OCI-LY3 (cell line): ENCODE data around the gene TNK1.

ENCODE experiments used
- H2AFZ ChIP-seq: fragments of 200-600, 300-600 bp; shearing (Covaris generic); 2 replicates; pipeline ENCODE4 v1.6.0; 2014; ENCODE audit warnings: antibody characterized with exemption, low read depth, low read length
- H3K27ac ChIP-seq: fragments of 200-600, 300-600 bp; sonication (generic); 2 replicates; pipeline ENCODE4 v1.5.1; 2014; ENCODE audit warnings: mild to moderate bottlenecking, low read length, moderate library complexity, mixed read lengths
- H3K27me3 ChIP-seq: fragments of 200-600, 300-600 bp; sonication (generic); 2 replicates; pipeline ENCODE4 v1.6.1; 2014; ENCODE audit warnings: low read depth, low read length, mixed read lengths
- H3K36me3 ChIP-seq: fragments of 200-600, 300-600 bp; sonication (generic); replicated peaks from 2 replicates; pipeline ENCODE3; 2014; ENCODE audit warnings: low read depth, low read length, mixed read lengths
- H3K4me1 ChIP-seq: fragments of 300-600, 200-600 bp; sonication (generic); 2 replicates; pipeline ENCODE4 v1.6.1; 2014; ENCODE audit warnings: low read length, mixed read lengths
- H3K4me2 ChIP-seq: fragments of 200-600, 300-600 bp; sonication (generic); 2 replicates; pipeline ENCODE4 v1.6.1; 2014; ENCODE audit warnings: low read length, mixed read lengths
- H3K4me3 ChIP-seq: fragments of 300-600, 200-600 bp; sonication (generic); 2 replicates; pipeline ENCODE4 v1.5.1; 2014; ENCODE audit warnings: antibody characterized with exemption, mild to moderate bottlenecking, low read length, moderate library complexity
- H3K79me2 ChIP-seq: fragments of 300-600, 200-600 bp; shearing (Covaris generic); 2 replicates; pipeline ENCODE4 v1.6.1; 2014; ENCODE audit warnings: mild to moderate bottlenecking, low read length, mixed read lengths
- H3K9ac ChIP-seq: fragments of 300-600, 200-600 bp; shearing (Covaris generic); 2 replicates; pipeline ENCODE4 v1.6.0; 2014; ENCODE audit warnings: mild to moderate bottlenecking, low read length, moderate library complexity
- H3K9me3 ChIP-seq: fragments of 200-600, 300-600 bp; shearing (Covaris generic); 2 replicates; pipeline ENCODE4 v1.6.1; 2014; ENCODE audit warnings: low read length, mixed read lengths; ENCODE audit not compliant: insufficient read depth
- H4K20me1 ChIP-seq: fragments of 200-600, 300-600 bp; sonication (generic); 2 replicates; pipeline ENCODE4 v1.6.1; 2016; ENCODE audit warnings: low read length, mixed read lengths; ENCODE audit not compliant: insufficient read depth
- CTCF ChIP-seq: fragments of 200-600, 300-600 bp; sonication (generic); IDR thresholded peaks from 2 replicates; pipeline ENCODE4 v1.5.1; 2014; ENCODE audit warnings: antibody characterized with exemption, low read length, low read depth
- EZH2phosphoT487 ChIP-seq: fragments of 200-600 bp; shearing (Covaris generic); IDR thresholded peaks from 2 replicates; pipeline ENCODE4 v1.6.1; 2018; ENCODE audit warnings: antibody characterized with exemption, mixed run types, low read depth

Gene TNK1

GRCh38 chr17:7406235-7406825 is 25.4 kb downstream of the TNK1 start:
- Histone ChIP-seq H3K4me3 (no peak overlapping the region), H3K79me2 (no peaks in the 10 kb centered on the region), H3K4me2 (no peak overlapping the region), H3K27me3 (peaks cover 5% of the 10 kb centered on the region; the same call in 1 of the 2 replicates), H3K9me3 (no peaks in the 10 kb centered on the region), H3K4me1 (peaks cover 10% of the 10 kb centered on the region), H3K27ac (no peak overlapping the region), H4K20me1 (no peaks in the 10 kb centered on the region), H3K36me3 (no peaks in the 10 kb centered on the region), H2AFZ (no peak overlapping the region), H3K9ac (no peak overlapping the region)
- TF ChIP-seq EZH2phosphoT487: no peak
- no peak for TF ChIP-seq CTCF

- no peak overlapping the region for H3K4me2 ChIP-seq
- no peaks in the 10 kb centered on the region for H3K36me3 ChIP-seq
- H3K4me1 ChIP-seq: peaks cover 10% of the 10 kb centered on the region
- no peak overlapping the region for H3K9ac ChIP-seq
- no peaks in the 10 kb centered on the region for H3K79me2 ChIP-seq
- TF ChIP-seq CTCF (no peak), EZH2phosphoT487 (no peak)
- no peak overlapping the region for H2AFZ ChIP-seq
- H3K27ac ChIP-seq: no peak overlapping the region
- H4K20me1 ChIP-seq: no peaks in the 10 kb centered on the region
- H3K9me3 ChIP-seq: no peaks in the 10 kb centered on the region
- no peak overlapping the region for H3K4me3 ChIP-seq
- peaks cover 5% of the 10 kb centered on the region; the same call in 1 of the 2 replicates for H3K27me3 ChIP-seq
Observed at GRCh38 chr17:7407082-7407481, 26.2 kb downstream of the TNK1 start.

- no peak within 1 kb of the TSS for H3K4me3 ChIP-seq
- H3K79me2 ChIP-seq: no peaks in the 10 kb centered on the region
- H4K20me1 ChIP-seq: no peaks in the 10 kb centered on the region
- H3K4me2 ChIP-seq: no peak within 1 kb of the TSS
- H3K4me1 ChIP-seq: peaks cover 10% of the 10 kb centered on the region
- H3K9ac ChIP-seq: no peak within 1 kb of the TSS
- no peaks in the 10 kb centered on the region for H3K9me3 ChIP-seq
- no peak within 1 kb of the TSS for H2AFZ ChIP-seq
- H3K27ac ChIP-seq: no peak within 1 kb of the TSS
- H3K27me3 ChIP-seq: peaks cover 5% of the 10 kb centered on the region; the same call in 1 of the 2 replicates
- H3K36me3 ChIP-seq: no peaks in the 10 kb centered on the region
- TF ChIP-seq CTCF (no peak), EZH2phosphoT487 (no peak)
Observed at GRCh38 chr17:7407485-7408251, 26.8 kb downstream of the TNK1 start, which contains the start of gene NLGN2. Gene NLGN2, plus strand, starts transcription at chr17:7407845. Its CDS starts 411 bp downstream, at chr17:7408256.

- Histone ChIP-seq H3K4me2 (no peak overlapping the region), H2AFZ (no peak overlapping the region)
Observed at GRCh38 chr17:7408252-7408727, 27.4 kb downstream of the TNK1 start.

More at GRCh38 chr17:7408252-7408727, 27.4 kb downstream of the TNK1 start:
- H3K4me1 ChIP-seq: peaks cover 5% of the 10 kb centered on the region
- TF ChIP-seq EZH2phosphoT487 (no peak), CTCF (no peak)
- H3K4me3 ChIP-seq: no peak overlapping the region
- H3K9me3 ChIP-seq: no peaks in the 10 kb centered on the region
- no peaks in the 10 kb centered on the region for H4K20me1 ChIP-seq
- peaks cover 5% of the 10 kb centered on the region; the same call in 1 of the 2 replicates for H3K27me3 ChIP-seq
- H3K9ac ChIP-seq: no peak overlapping the region
- H3K27ac ChIP-seq: no peak overlapping the region
- no peaks in the 10 kb centered on the region for H3K79me2 ChIP-seq
- no peaks in the 10 kb centered on the region for H3K36me3 ChIP-seq
